H9 (cell line): Measurements from ENCODE around the gene TMEM151B. TPM values are rescaled to one million over a fixed set of nuclear protein-coding genes. Genes with fewer than 3 reads are reported as not detected.

Source experiments
- DNase-seq: peaks from one replicate; pipeline ENCODE4 v3.0.0-alpha.2; 2017
- H2AFZ ChIP-seq: one replicate; pipeline ENCODE4 v1.6.1; 2013; ENCODE audit warnings: mild to moderate bottlenecking, low read length, control low read depth, moderate library complexity
- H2AK5ac ChIP-seq: 2 replicates; pipeline ENCODE4 v1.6.1; 2013; ENCODE audit warnings: low read length, control low read depth, mixed read lengths; ENCODE audit not compliant: insufficient read length
- H2BK120ac ChIP-seq: one replicate; pipeline ENCODE4 v1.6.1; 2013; ENCODE audit warnings: low read depth, mild to moderate bottlenecking, low read length, control low read depth, inconsistent platforms; ENCODE audit not compliant: poor library complexity, severe bottlenecking
- H2BK12ac ChIP-seq: 2 replicates; pipeline ENCODE4 v1.6.1; 2013; ENCODE audit warnings: low read length, control low read depth, mixed read lengths, low read depth; ENCODE audit not compliant: insufficient read length
- H2BK15ac ChIP-seq: 2 replicates; pipeline ENCODE4 v1.6.1; 2013; ENCODE audit warnings: low read depth, low read length, control low read depth
- H2BK20ac ChIP-seq: one replicate; pipeline ENCODE4 v1.6.1; 2013; ENCODE audit warnings: low read depth, mild to moderate bottlenecking, low read length, control low read depth, inconsistent platforms; ENCODE audit not compliant: poor library complexity, severe bottlenecking
- H2BK5ac ChIP-seq: 2 replicates; pipeline ENCODE4 v1.6.1; 2013; ENCODE audit warnings: low read length, control low read depth, mixed read lengths; ENCODE audit not compliant: insufficient read length
- H3K14ac ChIP-seq: 2 replicates; pipeline ENCODE4 v1.6.1; 2013; ENCODE audit warnings: low read length, control low read depth; ENCODE audit not compliant: insufficient read depth
- H3K18ac ChIP-seq: 2 replicates; pipeline ENCODE4 v1.6.1; 2013; ENCODE audit warnings: low read depth, mild to moderate bottlenecking, mixed read lengths, low read length, control low read depth; ENCODE audit not compliant: insufficient read length
- H3K23ac ChIP-seq: 2 replicates; pipeline ENCODE4 v1.6.1; 2013; ENCODE audit warnings: low read length, control low read depth, mixed read lengths, low read depth; ENCODE audit not compliant: insufficient read length
- H3K23me2 ChIP-seq: 2 replicates; pipeline ENCODE4 v1.6.1; 2013; ENCODE audit warnings: low read depth, mild to moderate bottlenecking, mixed read lengths, low read length, control low read depth; ENCODE audit not compliant: insufficient read length, poor library complexity, severe bottlenecking
- H3K27ac ChIP-seq: 2 replicates; pipeline ENCODE4 v1.5.1; 2013; ENCODE audit warnings: low read length, control low read depth, mixed read lengths, low read depth; ENCODE audit not compliant: insufficient read length
- H3K27me3 ChIP-seq: 2 replicates; pipeline ENCODE4 v1.6.1; 2013; ENCODE audit warnings: low read length, control low read depth, inconsistent platforms; ENCODE audit not compliant: insufficient read depth
- H3K4ac ChIP-seq: 2 replicates; pipeline ENCODE4 v1.6.1; 2013; ENCODE audit warnings: low read depth, mild to moderate bottlenecking, control low read depth, inconsistent platforms, low read length, moderate library complexity
- H3K4me1 ChIP-seq: 2 replicates; pipeline ENCODE4 v1.6.1; 2013; ENCODE audit warnings: low read length, control low read depth, inconsistent platforms; ENCODE audit not compliant: insufficient read depth
- H3K4me2 ChIP-seq: 2 replicates; pipeline ENCODE4 v1.6.1; 2013; ENCODE audit warnings: low read length, control low read depth, mixed read lengths; ENCODE audit not compliant: insufficient read length, insufficient read depth
- H3K56ac ChIP-seq: 2 replicates; pipeline ENCODE4 v1.6.1; 2013; ENCODE audit warnings: low read depth, mild to moderate bottlenecking, mixed read lengths, low read length, control low read depth; ENCODE audit not compliant: insufficient read length
- H3K79me1 ChIP-seq: 2 replicates; pipeline ENCODE4 v1.6.1; 2013; ENCODE audit warnings: low read depth, mild to moderate bottlenecking, moderate library complexity, low read length, control low read depth, inconsistent platforms; ENCODE audit not compliant: insufficient read depth, poor library complexity, severe bottlenecking
- H3K79me2 ChIP-seq: 2 replicates; pipeline ENCODE4 v1.6.1; 2013; ENCODE audit warnings: low read length, control low read depth, inconsistent platforms; ENCODE audit not compliant: insufficient read depth
- H3K9ac ChIP-seq: 2 replicates; pipeline ENCODE4 v1.6.1; 2013; ENCODE audit warnings: low read length, control low read depth, mixed read lengths; ENCODE audit not compliant: insufficient read length; ENCODE audit errors: extremely low read depth
- H3K9me3 ChIP-seq: one replicate; pipeline ENCODE4 v1.6.1; 2013; ENCODE audit warnings: low read depth, low read length, inconsistent platforms; ENCODE audit not compliant: control insufficient read depth
- H3T11ph ChIP-seq: one replicate; pipeline ENCODE4 v1.6.1; 2013; ENCODE audit warnings: mild to moderate bottlenecking, low read length, control low read depth, inconsistent platforms
- H4K20me1 ChIP-seq: one replicate; pipeline ENCODE4 v1.6.1; 2013; ENCODE audit not compliant: control insufficient read depth, insufficient read length, insufficient read depth
- H4K5ac ChIP-seq: 2 replicates; pipeline ENCODE4 v1.6.1; 2013; ENCODE audit warnings: low read depth, mild to moderate bottlenecking, mixed read lengths, low read length, control low read depth; ENCODE audit not compliant: insufficient read length
- H4K8ac ChIP-seq: replicated peaks from 2 replicates; pipeline ENCODE4 v1.6.1; 2013; ENCODE audit warnings: low read length, control low read depth, mixed read lengths, low read depth; ENCODE audit not compliant: insufficient read length
- H4K91ac ChIP-seq: 2 replicates; pipeline ENCODE4 v1.6.1; 2013; ENCODE audit warnings: low read depth, mild to moderate bottlenecking, moderate library complexity, mixed read lengths, low read length, control low read depth; ENCODE audit not compliant: insufficient read length
- H3K27ac Mint-ChIP-seq, 3 experiments: 2 replicates in 2 of 3; 3 replicates in 1 of 3; pipeline ENCODE4 v1.8.0; 2020 to 2021; ENCODE audit warnings: mixed read lengths in 3 of 3, mild to moderate bottlenecking in 1 of 3, moderate library complexity in 1 of 3
- H3K27me3 Mint-ChIP-seq: 2 replicates; pipeline ENCODE4 v1.8.0; 2021; ENCODE audit warnings: low read depth, mild to moderate bottlenecking, moderate library complexity, mixed read lengths
- H3K36me3 Mint-ChIP-seq, 3 experiments: 2 replicates in 2 of 3; 3 replicates in 1 of 3; pipeline ENCODE4 v1.8.0; 2020 to 2021; ENCODE audit warnings: low read depth in 3 of 3, mixed read lengths in 3 of 3; ENCODE audit not compliant: insufficient read depth in 1 of 3
- H3K4me1 Mint-ChIP-seq, 2 experiments: 2 replicates each; pipeline ENCODE4 v1.8.0; 2020; ENCODE audit warnings: mixed read lengths in 2 of 2
- H3K4me3 Mint-ChIP-seq, 2 experiments: 2 replicates in 1 of 2; 3 replicates in 1 of 2; pipeline ENCODE4 v1.8.0; 2020 to 2021; ENCODE audit warnings: mild to moderate bottlenecking in 2 of 2, mixed read lengths in 2 of 2, moderate library complexity in 1 of 2
- H3K9me3 Mint-ChIP-seq, 2 experiments: 2 replicates in 1 of 2; 3 replicates in 1 of 2; pipeline ENCODE4 v1.8.0; 2020; ENCODE audit warnings: mild to moderate bottlenecking in 2 of 2, mixed read lengths in 2 of 2, moderate library complexity in 1 of 2
- WGBS: extraction: QIAGEN DNeasy Blood & Tissue Kit; methylation state at CpG from one replicate; pipeline ENCODE4 v1.1.7; 2013; ENCODE audit warnings: missing lambda C conversion rate, low lambda C conversion rate, mixed read lengths; ENCODE audit not compliant: insufficient read length; ENCODE audit errors: extremely low coverage; 5-methylcytosine and 5-hydroxymethylcytosine counted together
- total RNA-seq: library from RNA; stranded (reverse); gene quantifications from 2 replicates; pipeline ENCODE4 v1.2.1, GENCODE V29; 2021
- TF ChIP-seq, protein P1 (sequence below): fragments of 200-600 bp; sonication (generic); conservative IDR thresholded peaks from 3 replicates; pipeline ENCODE4 v1.8.0; 2021; ENCODE audit warnings: antibody characterized with exemption, mild to moderate bottlenecking

Gene TMEM151B
- total RNA-seq, 1 experiment from 2014 or later: 2.4 TPM

GRCh38 chr6:44228433-44228832, 41.8 kb upstream of the TMEM151B start:
- peaks cover 11% of the 10 kb centered on the region; the same call in 1 of the 2 replicates for H3K4me1 ChIP-seq
- H3T11ph ChIP-seq: no peak overlapping the region
- no peak overlapping the region for H2BK12ac ChIP-seq
- no peak overlapping the region for H3K18ac ChIP-seq
- H3K79me2 ChIP-seq: peaks cover 17% of the 10 kb centered on the region; the same call in 1 of the 2 replicates
- Mint-ChIP-seq H3K4me3 (no peak overlapping the region), H3K27me3 (no peaks in the 10 kb centered on the region), H3K36me3 (peaks cover 46 to 58% (median 51%) of the 10 kb centered on the region in 3 experiments), H3K4me1 (peaks cover 27 to 42% of the 10 kb centered on the region in 2 experiments), H3K27ac (peak overlapping the region in 2 of 3 experiments; percentile 56 to 79; a peak in 2 of 7 replicates), H3K9me3 (no peaks in the 10 kb centered on the region; a peak in 1 of 5 replicates)
- no peak overlapping the region for H2AFZ ChIP-seq
- H3K9ac ChIP-seq: no peak overlapping the region
- no peak overlapping the region for H3K14ac ChIP-seq
- H2BK15ac ChIP-seq: no peak overlapping the region
- H2BK5ac ChIP-seq: no peak overlapping the region
- H2AK5ac ChIP-seq: no peak overlapping the region
- DNase-seq: no peak
- no CpG with 5 or more reads among the region's 7 CpGs for WGBS
- no peaks in the 10 kb centered on the region for H3K27me3 ChIP-seq
- no peak overlapping the region for H4K5ac ChIP-seq
- TF ChIP-seq, protein P1, sequence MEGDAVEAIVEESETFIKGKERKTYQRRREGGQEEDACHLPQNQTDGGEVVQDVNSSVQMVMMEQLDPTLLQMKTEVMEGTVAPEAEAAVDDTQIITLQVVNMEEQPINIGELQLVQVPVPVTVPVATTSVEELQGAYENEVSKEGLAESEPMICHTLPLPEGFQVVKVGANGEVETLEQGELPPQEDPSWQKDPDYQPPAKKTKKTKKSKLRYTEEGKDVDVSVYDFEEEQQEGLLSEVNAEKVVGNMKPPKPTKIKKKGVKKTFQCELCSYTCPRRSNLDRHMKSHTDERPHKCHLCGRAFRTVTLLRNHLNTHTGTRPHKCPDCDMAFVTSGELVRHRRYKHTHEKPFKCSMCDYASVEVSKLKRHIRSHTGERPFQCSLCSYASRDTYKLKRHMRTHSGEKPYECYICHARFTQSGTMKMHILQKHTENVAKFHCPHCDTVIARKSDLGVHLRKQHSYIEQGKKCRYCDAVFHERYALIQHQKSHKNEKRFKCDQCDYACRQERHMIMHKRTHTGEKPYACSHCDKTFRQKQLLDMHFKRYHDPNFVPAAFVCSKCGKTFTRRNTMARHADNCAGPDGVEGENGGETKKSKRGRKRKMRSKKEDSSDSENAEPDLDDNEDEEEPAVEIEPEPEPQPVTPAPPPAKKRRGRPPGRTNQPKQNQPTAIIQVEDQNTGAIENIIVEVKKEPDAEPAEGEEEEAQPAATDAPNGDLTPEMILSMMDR: no peak
- no peak overlapping the region for H3K23ac ChIP-seq
- no peak overlapping the region for H4K8ac ChIP-seq
- no peak overlapping the region for H3K27ac ChIP-seq
- peaks cover 2% of the 10 kb centered on the region for H4K20me1 ChIP-seq
- H4K91ac ChIP-seq: no peak overlapping the region
- H3K4ac ChIP-seq: no peak overlapping the region
- peaks cover 7% of the 10 kb centered on the region for H3K23me2 ChIP-seq
- no peak overlapping the region for H3K4me2 ChIP-seq
- no peak overlapping the region for H3K56ac ChIP-seq
- no peak overlapping the region for H2BK120ac ChIP-seq
- H3K9me3 ChIP-seq: no peaks in the 10 kb centered on the region
- H3K79me1 ChIP-seq: peaks cover 17% of the 10 kb centered on the region
- H2BK20ac ChIP-seq: no peak overlapping the region
